ENCODE data around the gene LRMDA. TPM values are rescaled to one million over a fixed set of nuclear protein-coding genes. Genes with fewer than 3 reads are reported as not detected.

LRMDA gene
- total and polyA plus RNA-seq, 2 of the 13 experiments (the other 11 are each of a cell fraction or from before 2014, with no cell fraction given), result 13.4 to 22.0 TPM

- CTCF ChIA-PET (ENCODE audit: low intra/inter-chr PET ratio, low total read pairs), result no interaction called here
- intact Hi-C loops (cut with micrococcal nuclease; ENCODE audit: unreplicated experiment), result no loop called here
Observed at GRCh38 chr10:76191336-76191735, 759.9 kb downstream of the LRMDA start.

More at GRCh38 chr10:76191336-76191735, 759.9 kb downstream of the LRMDA start:
- H3K4me2 ChIP-seq (ENCODE audit: low read depth, low read length), result no peak overlapping the region
- DNase-seq (ENCODE audit: low spot score) (no peak), ATAC-seq (no peak), FAIRE-seq (no peak)
- in situ Hi-C loops (cut with HindIII; ENCODE audit: extremely low pct_ligation_motif_present, low pct_unique_long_range_greater_than_20kb), result no loop called here
- no peaks in the 10 kb centered on the region for H3K79me2 ChIP-seq (ENCODE audit: insufficient read depth, low read length)
- H3K36me3 ChIP-seq (replicated peaks in 1 of 2; ENCODE audit: control insufficient read depth in 1 of 2, insufficient read depth in 2 of 2, low read length in 2 of 2), result no peaks in the 10 kb centered on the region
- 96% methylated on average over 1 of the region's 1 CpG for WGBS (ENCODE audit: low lambda C conversion rate)
- H3K4me3 ChIP-seq (replicated peaks in 1 of 3; ENCODE audit: insufficient read depth in 1 of 3, low read depth in 2 of 3, low read length in 3 of 3), result no peak overlapping the region
- H3K9ac ChIP-seq (ENCODE audit: insufficient read depth, low read depth, low read length), result no peak overlapping the region
- H3K27ac ChIP-seq (ENCODE audit: extremely low read length, insufficient read depth, low read length), result no peak overlapping the region
- no peaks in the 10 kb centered on the region for H3K9me3 ChIP-seq (ENCODE audit: low read length)
- no peaks in the 10 kb centered on the region for H4K20me1 ChIP-seq (ENCODE audit: insufficient read depth, low read length)
- no peak overlapping the region for H2AFZ ChIP-seq (ENCODE audit: low read length)
- H3K4me1 ChIP-seq (ENCODE audit: insufficient read depth, low read length), result peaks cover 7% of the 10 kb centered on the region
- POLR2A ChIA-PET, result no interaction called here
- TF ChIP-seq GPN1 (CRISPR knock-in tag; IDR thresholded peaks at IDR 0.05; ENCODE audit: borderline replicate concordance) (no peak), POLR2G (IDR thresholded peaks at IDR 0.05; ENCODE audit: low read depth, low read length) (no peak), SATB2 (CRISPR knock-in tag; IDR thresholded peaks at IDR 0.05) (no peak), ZNF589 (CRISPR knock-in tag; conservative IDR thresholded peaks at IDR 0.05) (no peak), ZNF768 (CRISPR knock-in tag; IDR thresholded peaks at IDR 0.05) (no peak), RCOR2 (CRISPR knock-in tag; IDR thresholded peaks at IDR 0.05) (no peak), MATR3 (CRISPR knock-in tag; IDR thresholded peaks at IDR 0.05) (no peak), ATF4 (CRISPR knock-in tag; IDR thresholded peaks at IDR 0.05) (no peak), KMT2B (CRISPR knock-in tag; IDR thresholded peaks at IDR 0.05) (no peak), ZFP36L1 (CRISPR knock-in tag; IDR thresholded peaks at IDR 0.05) (no peak), ZNF562 (CRISPR knock-in tag; IDR thresholded peaks at IDR 0.05; ENCODE audit: borderline replicate concordance) (no peak)
- TF ChIP-seq, protein P1, sequence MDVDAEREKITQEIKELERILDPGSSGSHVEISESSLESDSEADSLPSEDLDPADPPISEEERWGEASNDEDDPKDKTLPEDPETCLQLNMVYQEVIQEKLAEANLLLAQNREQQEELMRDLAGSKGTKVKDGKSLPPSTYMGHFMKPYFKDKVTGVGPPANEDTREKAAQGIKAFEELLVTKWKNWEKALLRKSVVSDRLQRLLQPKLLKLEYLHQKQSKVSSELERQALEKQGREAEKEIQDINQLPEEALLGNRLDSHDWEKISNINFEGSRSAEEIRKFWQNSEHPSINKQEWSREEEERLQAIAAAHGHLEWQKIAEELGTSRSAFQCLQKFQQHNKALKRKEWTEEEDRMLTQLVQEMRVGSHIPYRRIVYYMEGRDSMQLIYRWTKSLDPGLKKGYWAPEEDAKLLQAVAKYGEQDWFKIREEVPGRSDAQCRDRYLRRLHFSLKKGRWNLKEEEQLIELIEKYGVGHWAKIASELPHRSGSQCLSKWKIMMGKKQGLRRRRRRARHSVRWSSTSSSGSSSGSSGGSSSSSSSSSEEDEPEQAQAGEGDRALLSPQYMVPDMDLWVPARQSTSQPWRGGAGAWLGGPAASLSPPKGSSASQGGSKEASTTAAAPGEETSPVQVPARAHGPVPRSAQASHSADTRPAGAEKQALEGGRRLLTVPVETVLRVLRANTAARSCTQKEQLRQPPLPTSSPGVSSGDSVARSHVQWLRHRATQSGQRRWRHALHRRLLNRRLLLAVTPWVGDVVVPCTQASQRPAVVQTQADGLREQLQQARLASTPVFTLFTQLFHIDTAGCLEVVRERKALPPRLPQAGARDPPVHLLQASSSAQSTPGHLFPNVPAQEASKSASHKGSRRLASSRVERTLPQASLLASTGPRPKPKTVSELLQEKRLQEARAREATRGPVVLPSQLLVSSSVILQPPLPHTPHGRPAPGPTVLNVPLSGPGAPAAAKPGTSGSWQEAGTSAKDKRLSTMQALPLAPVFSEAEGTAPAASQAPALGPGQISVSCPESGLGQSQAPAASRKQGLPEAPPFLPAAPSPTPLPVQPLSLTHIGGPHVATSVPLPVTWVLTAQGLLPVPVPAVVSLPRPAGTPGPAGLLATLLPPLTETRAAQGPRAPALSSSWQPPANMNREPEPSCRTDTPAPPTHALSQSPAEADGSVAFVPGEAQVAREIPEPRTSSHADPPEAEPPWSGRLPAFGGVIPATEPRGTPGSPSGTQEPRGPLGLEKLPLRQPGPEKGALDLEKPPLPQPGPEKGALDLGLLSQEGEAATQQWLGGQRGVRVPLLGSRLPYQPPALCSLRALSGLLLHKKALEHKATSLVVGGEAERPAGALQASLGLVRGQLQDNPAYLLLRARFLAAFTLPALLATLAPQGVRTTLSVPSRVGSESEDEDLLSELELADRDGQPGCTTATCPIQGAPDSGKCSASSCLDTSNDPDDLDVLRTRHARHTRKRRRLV (CRISPR knock-in tag; IDR thresholded peaks at IDR 0.05), result no peak
- no peaks in the 10 kb centered on the region for H3K27me3 ChIP-seq (ENCODE audit: control insufficient read depth in 1 of 2, insufficient read depth in 2 of 2, low read length in 2 of 2)
- BruUV-seq (replicated peaks), result no TSS peak

Data from HepG2 (cell line).